Measurements from ENCODE around the gene PI4KA.

- TF ChIP-seq, protein P1, sequence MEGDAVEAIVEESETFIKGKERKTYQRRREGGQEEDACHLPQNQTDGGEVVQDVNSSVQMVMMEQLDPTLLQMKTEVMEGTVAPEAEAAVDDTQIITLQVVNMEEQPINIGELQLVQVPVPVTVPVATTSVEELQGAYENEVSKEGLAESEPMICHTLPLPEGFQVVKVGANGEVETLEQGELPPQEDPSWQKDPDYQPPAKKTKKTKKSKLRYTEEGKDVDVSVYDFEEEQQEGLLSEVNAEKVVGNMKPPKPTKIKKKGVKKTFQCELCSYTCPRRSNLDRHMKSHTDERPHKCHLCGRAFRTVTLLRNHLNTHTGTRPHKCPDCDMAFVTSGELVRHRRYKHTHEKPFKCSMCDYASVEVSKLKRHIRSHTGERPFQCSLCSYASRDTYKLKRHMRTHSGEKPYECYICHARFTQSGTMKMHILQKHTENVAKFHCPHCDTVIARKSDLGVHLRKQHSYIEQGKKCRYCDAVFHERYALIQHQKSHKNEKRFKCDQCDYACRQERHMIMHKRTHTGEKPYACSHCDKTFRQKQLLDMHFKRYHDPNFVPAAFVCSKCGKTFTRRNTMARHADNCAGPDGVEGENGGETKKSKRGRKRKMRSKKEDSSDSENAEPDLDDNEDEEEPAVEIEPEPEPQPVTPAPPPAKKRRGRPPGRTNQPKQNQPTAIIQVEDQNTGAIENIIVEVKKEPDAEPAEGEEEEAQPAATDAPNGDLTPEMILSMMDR (IDR thresholded peaks at IDR 0.05), result no peak
- TF ChIP-seq EP300 (IDR thresholded peaks at IDR 0.05), result no peak
- TF ChIP-seq POLR2A (IDR thresholded peaks at IDR 0.05), result no peak
Observed at GRCh38 chr22:20847318-20847822, 11.2 kb downstream of the PI4KA start.

Data from tibial nerve (tissue), 4 donors.